Activated gamma-delta T cell treated with Interleukin-2 at 50 U/mL for 16 hours (primary cell): ENCODE results near the gene ZNF442.
"Not testable (repeated sequence)": the region's sequence is repeated elsewhere in the genome, so short reads cannot be mapped to it uniquely, and the experiment has no call there.

Experiments
- DNase-seq: peaks from one replicate; pipeline ENCODE4 v3.0.0-alpha.2; 2020

ZNF442 gene

DNA sequence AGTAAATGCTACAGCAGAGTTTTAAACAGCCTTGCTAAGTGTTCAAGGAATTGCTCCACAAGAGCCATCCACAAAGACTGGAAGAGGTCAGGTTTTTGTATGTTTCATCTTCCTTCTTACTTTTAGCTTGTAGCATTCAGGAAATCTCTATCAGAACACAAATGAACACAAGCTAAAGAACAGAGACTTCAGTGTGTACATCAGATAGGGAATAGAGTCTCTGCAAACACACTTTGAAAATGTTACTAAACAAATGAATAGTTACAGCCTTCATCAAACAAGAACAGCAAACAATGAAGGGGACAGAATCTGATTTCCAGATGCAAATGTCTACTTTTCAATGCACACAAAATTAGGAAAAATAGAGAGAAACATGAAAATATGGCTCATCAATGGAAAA lies 39.8 kb downstream of the ZNF442 start:
- no peak for DNase-seq

DNA sequence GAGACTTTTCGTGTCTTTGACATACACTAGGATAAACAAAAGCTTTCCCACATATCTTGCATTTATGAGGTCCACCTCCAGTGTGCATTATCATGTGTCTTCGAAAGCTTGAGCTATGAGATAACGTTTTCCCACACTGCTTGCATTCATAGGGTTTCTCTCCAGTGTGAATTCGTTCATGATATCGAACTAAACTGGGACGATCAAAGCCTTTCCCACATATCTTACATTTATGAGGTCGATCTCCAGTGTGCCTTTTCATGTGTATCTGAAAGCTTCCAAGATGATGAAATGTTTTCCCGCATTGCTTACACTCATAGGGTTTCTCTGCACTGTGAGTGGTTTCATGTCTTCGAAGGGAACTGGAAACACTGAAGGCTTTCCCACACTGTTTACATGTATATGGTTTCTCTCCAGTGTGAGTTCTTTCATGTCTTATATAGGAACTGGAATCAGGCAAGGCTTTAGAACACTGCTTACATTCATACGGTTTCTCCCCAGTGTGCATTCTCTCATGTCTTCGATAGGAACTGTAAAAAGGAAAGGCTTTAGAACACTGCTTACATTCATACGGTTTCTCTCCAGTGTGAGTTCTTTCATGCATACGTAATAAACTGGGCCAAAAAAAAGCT lies 46.6 kb downstream of the ZNF442 start:
- no peak for DNase-seq

DNA sequence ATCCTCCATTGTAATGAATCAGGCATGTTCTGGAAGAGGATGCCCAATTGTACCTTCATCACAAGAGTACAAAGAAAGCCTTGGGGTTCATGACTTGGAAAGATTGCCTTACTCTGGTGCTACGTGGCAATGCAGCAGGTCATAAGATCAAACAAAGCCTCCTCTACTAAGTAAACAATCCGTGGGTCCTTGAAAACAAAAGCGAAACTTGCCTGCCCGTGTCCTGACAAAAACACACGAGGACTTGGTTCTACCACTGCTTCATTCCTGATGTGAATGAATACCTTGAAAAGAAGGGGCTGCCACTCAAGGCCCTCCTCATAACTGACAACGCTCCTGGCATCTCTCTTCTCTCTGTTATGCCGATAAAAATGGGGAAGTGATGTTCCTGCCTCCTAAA lies 50.9 kb downstream of the ZNF442 start:
- DNase-seq: no peak

DNA sequence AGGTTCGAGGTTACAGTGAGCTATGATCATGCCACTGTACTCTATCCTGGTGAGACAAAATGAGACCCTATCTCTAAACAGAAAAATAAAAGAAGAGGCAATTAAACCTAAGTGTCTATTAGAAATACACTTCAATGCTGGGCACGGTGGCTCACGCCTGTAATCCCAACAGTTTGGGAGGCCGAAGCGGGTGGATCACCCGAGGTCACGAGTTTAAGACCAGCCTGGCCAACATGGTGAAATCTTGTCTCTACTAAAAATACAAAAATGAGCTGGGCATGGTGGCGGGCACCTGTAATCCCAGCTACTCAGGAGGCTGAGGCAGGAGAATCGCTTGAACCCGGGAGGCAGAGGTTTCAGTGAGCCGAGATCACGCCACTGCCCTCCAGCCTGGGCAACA lies 56.6 kb downstream of the ZNF442 start:
- DNase-seq: not testable (repeated sequence)
